ENCODE measurements around the gene ASCL2.
A peak's percentile ranks its signal among the peaks of the same experiment; 100 is the strongest.

ASCL2 gene

GRCh38 chr11:2309251-2310072, 39.1 kb upstream of the ASCL2 start:
- Mint-ChIP-seq H3K4me1 (peaks cover 22% of the 10 kb centered on the region), H3K27me3 (ENCODE audit: low read depth, poor library complexity) (no peaks in the 10 kb centered on the region)

GRCh38 chr11:2308713-2309112, 38.3 kb upstream of the ASCL2 start:
- Mint-ChIP-seq H3K36me3 (ENCODE audit: low read depth) (no peaks in the 10 kb centered on the region), H3K4me3 (no peak overlapping the region), H3K9me3 (no peaks in the 10 kb centered on the region), H3K4me1 (peaks cover 30% of the 10 kb centered on the region), H3K27me3 (ENCODE audit: low read depth, poor library complexity) (no peaks in the 10 kb centered on the region), H3K27ac (no peak overlapping the region)
- no peak for TF ChIP-seq CTCF (IDR thresholded peaks at IDR 0.05)
- DNase-seq: no peak

More at GRCh38 chr11:2309251-2310072, 39.1 kb upstream of the ASCL2 start:
- H3K36me3 Mint-ChIP-seq (ENCODE audit: low read depth): no peaks in the 10 kb centered on the region
- TF ChIP-seq CTCF (IDR thresholded peaks at IDR 0.05): no peak
- H3K9me3 Mint-ChIP-seq: no peaks in the 10 kb centered on the region
- no peak for DNase-seq
- no peak overlapping the region for H3K27ac Mint-ChIP-seq
- no peak overlapping the region for H3K4me3 Mint-ChIP-seq

- Mint-ChIP-seq H3K4me1 (peaks cover 33% of the 10 kb centered on the region), H3K27ac (no peak overlapping the region), H3K9me3 (no peaks in the 10 kb centered on the region), H3K36me3 (ENCODE audit: low read depth) (no peaks in the 10 kb centered on the region), H3K27me3 (ENCODE audit: low read depth, poor library complexity) (no peaks in the 10 kb centered on the region), H3K4me3 (no peak overlapping the region)
- TF ChIP-seq CTCF (IDR thresholded peaks at IDR 0.05): no peak
- DNase-seq: no peak
Measured at GRCh38 chr11:2307501-2308331, 37.3 kb upstream of the ASCL2 start.

GRCh38 chr11:2306877-2307500, 36.6 kb upstream of the ASCL2 start:
- no peak overlapping the region for H3K4me3 Mint-ChIP-seq

GRCh38 chr11:2306452-2306823, 36.0 kb upstream of the ASCL2 start:
- Mint-ChIP-seq H3K4me1 (peaks cover 38% of the 10 kb centered on the region), H3K4me3 (no peak overlapping the region), H3K9me3 (no peaks in the 10 kb centered on the region), H3K36me3 (ENCODE audit: low read depth) (no peaks in the 10 kb centered on the region), H3K27me3 (ENCODE audit: low read depth, poor library complexity) (peaks cover 4% of the 10 kb centered on the region), H3K27ac (peak overlapping the region; percentile 72)
- DNase-seq: no peak
- no peak for TF ChIP-seq CTCF (IDR thresholded peaks at IDR 0.05)

More at GRCh38 chr11:2306877-2307500, 36.6 kb upstream of the ASCL2 start:
- no peak for DNase-seq
- Mint-ChIP-seq H3K27ac (no peak overlapping the region), H3K4me1 (peaks cover 36% of the 10 kb centered on the region), H3K27me3 (ENCODE audit: low read depth, poor library complexity) (no peaks in the 10 kb centered on the region), H3K9me3 (no peaks in the 10 kb centered on the region), H3K36me3 (ENCODE audit: low read depth) (no peaks in the 10 kb centered on the region)
- no peak for TF ChIP-seq CTCF (IDR thresholded peaks at IDR 0.05)

Measured in nephron progenitor cell (in vitro differentiated cells).